Uterus (tissue), 2 donors: ENCODE results near the gene HAUS8.

Experiments used
- CTCF ChIP-seq, 4 experiments: fragments of 200-600 bp in 2 of 4; fragments of 450-650 bp in 2 of 4; sonication (generic) in 2 of 4; IDR thresholded peaks; one replicate each; pipeline ENCODE4 v1.5.1; 2016 to 2019; ENCODE audit warnings: antibody characterized with exemption in 4 of 4, mild to moderate bottlenecking in 2 of 4, moderate library complexity in 1 of 4
- POLR2A ChIP-seq, 2 donors: fragments of 450-650 bp; IDR thresholded peaks; one replicate each; pipeline ENCODE4 v1.6.1; 2016; ENCODE audit warnings: antibody characterized with exemption in 2 of 2, mild to moderate bottlenecking in 1 of 2, moderate library complexity in 1 of 2

DNA sequence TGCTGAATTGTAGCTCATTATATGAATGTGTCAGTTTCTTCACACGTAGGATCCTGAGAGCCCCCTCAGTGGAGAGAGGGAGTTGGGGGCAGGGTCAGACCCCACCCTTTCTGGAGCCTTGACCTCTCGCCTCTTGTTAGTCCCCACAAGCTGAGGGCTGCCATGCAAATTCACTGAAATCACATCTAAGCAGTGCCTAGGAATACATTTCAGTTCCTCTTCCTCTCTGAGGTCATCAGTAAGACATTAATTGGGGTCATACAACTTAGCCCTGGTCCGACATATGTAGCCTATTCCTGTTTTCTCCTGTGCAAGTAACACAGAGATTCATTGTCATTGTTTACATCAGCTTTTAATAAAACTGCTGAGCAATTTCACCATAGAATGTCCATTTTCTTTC, 30.3 kb upstream of the HAUS8 start:
- TF ChIP-seq CTCF (IDR thresholded peaks at IDR 0.05) = no peak
- no peak for TF ChIP-seq POLR2A (IDR thresholded peaks at IDR 0.05)
